GM19239 (cell line): ENCODE data around the gene IGSF8.
"Not testable (repeated sequence)": the region's sequence is repeated elsewhere in the genome, so short reads cannot be mapped to it uniquely, and the experiment has no call there.

Experiments
- DNase-seq: peaks from one replicate; pipeline ENCODE4 v3.0.0; 2011; ENCODE audit warnings: low spot score; ENCODE audit not compliant: insufficient read length
- FAIRE-seq: peaks from 2 replicates; lab custom pipeline; 2011; peaks lifted over from hg19 to GRCh38; lab: Jason Lieb, UNC

Gene IGSF8

DNA sequence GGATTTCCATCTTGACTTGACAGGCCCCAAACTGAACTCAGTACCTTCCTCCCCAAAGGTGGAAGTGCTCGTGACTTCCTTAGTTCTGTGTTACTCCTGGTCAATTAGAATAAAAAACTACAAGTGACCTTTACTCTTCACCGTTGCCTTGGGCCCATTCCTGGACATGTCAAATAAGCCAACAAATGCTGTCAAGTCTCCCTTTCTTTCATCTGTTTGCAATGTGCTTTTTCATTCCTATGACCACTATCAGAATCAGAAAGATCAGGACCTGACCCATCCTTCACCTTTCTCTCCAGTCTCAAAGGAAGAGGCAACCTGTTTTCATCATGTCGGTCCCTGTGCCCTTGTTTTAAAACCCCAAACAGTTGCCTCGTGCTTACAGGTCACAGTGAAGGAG is 23.6 kb downstream of the IGSF8 start:
- FAIRE-seq (no peak), DNase-seq (no peak)

DNA sequence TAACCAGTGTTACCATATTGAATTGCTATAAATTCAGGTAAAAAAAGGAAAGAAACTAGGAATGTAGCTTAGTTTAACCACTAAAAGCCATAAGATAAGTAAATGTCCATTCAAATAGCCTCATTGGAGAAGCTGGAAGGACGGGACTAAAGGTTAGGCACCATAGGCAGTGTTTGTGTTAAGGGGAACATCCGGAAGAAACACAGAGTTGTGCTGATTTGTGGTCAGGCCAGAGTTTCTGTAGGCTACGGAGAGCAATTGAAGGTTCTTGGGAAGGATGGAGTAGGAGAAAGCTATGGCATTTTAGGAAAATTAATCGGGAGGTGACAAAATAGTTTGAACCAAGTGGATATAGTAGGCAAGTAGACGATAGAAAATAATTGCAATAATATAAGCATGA is 27.1 kb downstream of the IGSF8 start:
- DNase-seq = no peak
- FAIRE-seq = peak; percentile 53

DNA sequence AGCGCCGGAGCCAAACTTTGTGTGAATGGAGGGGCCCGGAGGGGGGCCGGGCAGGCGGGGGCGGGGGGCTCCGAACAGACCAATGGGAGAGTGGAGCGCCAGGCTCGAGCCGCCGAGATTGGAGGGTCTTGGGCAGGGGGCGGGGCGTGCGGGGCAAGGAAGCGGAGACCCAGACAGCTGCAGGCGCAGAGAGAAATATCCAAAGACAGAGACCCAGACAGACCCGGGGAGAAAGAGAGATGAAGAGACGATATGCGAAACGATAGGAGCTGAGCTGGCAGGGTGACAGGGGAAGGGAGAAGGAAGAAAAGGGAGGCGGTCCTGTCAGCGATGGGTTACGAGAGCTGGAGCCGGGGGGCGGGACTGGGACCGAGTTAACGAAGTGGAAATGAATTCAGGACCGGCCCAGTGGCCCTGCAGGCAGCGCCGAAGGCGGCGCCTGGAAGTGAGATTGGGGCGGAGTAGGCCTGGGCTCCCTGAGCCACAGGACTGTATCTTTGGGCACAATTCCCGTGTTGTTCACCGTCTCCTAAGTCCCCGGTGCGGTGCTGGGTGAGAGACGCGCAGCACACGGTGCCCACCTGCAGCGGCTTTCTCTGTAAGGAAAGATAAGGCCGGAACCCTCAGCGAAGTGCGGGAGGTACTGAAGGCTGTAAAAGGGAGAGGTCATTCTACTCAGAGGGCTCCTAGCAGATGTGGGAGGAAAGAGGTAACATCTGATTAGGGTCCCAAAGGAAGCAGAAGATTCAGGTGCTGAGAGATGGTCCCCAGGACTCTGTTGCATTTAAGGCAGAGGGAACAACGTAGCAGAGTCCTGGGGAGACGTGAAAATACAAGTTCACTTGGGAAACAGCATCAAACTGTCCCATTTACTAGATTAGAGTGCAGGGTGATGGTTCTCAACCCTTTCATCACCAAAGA is 27.9 kb downstream of the IGSF8 start:
- FAIRE-seq (no peak), DNase-seq (peak; percentile 28)

DNA sequence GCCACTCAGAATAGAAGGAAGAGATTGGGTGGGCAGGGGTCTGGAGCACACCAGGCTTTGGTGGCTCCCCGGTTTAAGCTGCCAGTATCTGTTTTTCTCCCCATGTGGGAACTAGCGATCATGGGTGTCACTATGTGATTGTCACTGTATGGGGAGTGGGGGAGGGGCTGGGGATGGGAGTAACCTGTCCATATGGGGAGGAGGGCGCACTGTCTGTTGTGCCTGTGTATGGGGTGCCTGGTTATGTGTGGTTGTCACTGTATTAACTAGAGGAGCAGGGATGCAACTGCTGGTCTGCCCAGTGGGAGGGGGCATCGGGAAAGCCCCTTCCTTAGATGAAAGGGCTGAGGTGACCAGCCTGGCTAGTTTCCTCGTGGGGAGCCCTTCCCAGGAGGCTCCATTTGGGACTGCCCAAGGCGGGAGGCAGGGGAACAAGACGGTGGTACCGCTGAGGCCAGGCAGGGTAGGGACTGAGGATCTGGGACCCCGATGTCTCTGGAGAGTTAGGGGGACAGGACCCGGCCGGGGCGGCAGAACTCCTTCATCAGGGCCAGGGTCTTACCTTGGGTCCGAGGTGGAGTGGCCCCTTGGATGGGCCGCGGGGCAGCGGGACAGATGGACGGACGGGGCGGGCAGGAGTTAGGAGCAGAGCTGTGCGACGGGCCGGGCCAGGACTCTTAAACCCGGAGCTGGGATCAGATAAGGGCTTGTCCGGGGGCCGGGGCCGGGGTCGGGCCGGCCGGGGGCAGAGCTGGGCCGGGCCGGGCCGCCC is 28.8 kb downstream of the IGSF8 start, which contains the start of gene KCNJ10:
TSS of gene KCNJ10 (minus strand) at position 701 of the 772 bp plus-strand sequence. CDS start 27,628 bp downstream, outside the sequence.
- FAIRE-seq = no peak
- no peak for DNase-seq

DNA sequence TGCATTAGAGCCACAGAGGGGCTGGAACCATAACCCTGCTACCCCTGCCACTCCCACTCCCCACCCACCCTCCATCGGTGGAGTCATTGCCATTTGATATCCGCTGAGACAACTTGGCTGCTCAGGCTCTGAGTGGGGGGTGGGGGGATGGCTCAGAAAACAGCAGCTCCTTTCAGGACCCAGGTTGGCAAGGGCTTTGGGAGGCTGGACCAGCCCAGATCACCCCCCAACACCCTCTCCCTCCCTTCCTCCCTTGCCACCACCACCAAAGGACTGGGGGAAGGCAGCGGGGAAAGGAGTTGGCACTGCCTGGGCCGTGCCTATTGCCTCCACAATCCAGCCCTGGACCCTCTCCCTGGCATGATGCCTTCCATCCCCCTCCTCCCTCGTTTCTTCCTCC is 30.2 kb downstream of the IGSF8 start:
- DNase-seq (no peak), FAIRE-seq (no peak)

DNA sequence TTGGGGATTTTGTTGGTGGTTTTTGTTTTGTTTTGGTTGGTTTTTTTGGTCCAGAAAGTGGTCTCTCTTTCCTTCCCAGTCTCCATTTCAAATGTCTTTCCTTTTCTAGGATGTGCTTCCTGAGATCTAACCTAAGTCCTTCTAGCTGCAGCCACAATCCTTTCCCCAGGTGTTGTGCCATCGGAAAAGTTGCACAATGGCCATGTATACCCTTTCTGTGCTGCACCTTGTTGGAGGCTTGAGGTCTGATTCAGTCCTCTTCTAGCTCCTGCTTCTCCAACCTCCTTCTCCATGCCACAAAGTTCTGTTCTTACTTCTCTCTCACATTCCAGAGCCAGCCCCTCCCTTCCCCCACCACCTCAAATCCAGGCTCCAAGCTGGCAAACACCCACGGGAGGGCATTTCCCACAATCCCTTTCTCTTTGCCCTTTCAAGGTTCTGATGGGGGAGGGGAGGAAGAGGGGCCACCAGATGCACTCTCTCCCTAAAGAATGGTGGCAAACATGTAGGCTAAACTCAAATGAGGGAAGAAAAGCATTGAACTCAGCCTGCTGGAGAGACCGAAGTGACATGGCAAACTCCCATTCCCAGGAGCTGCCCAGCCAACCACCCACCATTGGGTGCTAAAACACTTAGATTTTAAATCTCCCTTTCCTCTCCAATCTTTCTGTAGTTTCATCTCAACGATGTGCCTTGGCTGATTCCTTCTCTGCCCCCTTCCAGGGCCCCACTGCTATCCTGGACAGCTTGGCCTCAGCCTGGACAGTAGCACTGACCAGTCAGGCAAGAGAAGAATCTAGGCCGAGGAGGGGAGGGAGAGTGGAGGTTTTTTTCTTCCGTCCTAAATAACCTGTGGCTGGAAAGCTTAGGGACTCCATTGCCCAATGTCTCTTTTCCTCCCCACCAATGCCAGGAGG is 31.3 kb downstream of the IGSF8 start:
- FAIRE-seq = no peak
- no peak for DNase-seq

DNA sequence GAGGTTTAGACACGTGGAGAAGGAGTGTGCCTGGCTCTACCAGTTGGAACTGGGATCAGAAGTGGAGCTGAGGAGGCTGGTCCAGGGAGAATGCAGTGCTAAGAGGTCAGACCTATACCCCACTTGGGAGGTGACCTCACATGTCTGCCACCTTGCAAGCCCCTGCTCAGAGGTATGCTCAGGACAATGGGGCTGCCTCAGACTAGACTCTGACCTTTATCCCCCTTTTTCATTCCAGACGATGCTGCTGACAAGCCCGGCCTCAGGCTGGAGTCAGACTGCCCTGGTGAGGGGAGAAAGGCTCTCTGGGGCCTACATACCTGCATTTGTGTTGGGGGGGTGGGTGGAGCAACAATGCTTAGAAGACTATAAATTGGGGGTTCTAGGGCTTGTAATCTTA is 33.7 kb downstream of the IGSF8 start:
- FAIRE-seq = no peak
- DNase-seq = no peak

DNA sequence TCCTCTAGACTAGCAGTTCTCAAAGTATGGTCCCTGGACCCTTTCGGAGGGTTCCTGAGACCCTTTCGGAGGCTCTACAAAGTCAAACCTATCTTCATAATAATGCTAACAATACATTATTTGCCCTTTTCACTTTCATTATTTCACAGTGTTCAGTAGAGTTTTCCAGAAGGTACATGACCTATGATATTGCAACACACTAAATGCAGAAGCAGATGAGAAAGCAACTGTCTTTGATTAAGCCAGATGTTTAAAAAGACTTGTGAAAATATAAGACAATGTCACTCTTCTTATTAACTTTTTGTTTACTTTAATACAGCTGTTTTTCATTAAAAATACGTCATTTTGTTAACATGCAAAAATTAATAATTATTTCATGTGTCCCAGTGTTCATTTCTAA is 34.3 kb downstream of the IGSF8 start:
- no peak for DNase-seq
- FAIRE-seq = no peak

DNA sequence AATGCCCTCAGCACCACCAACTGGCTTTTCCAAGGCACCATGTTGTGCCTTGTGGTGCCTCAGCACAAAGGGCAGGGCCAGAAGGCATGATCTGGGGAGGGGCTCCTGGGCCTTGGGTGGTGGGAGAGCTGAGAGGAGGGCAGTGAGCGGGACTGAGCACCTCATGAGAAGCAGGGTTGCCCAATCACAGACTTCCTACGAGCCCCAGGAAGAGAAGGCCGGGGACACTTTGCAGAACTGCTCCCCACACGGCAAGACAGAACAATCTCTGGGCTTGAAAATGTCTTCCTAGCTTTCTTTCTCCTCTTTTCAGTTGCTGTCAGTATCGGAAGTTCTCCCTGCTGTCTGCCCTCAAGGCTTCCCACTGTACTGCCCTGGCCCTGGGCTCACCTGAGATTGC is 35.2 kb downstream of the IGSF8 start:
- FAIRE-seq (no peak), DNase-seq (no peak)

DNA sequence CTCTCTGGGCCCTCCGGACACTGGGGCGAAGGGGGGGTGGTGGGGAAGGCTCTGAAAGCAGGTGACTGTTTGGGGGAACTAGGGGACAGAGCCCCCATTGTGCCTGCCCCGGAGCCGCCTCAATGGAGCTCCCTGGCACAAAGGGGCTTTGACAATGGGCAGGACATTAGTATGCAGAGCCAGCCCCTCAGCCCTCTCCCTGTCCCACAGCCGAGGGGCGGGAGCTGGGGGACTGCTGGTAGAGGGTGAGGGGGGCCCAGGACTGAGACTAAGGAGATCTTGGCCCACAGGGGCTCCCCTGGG is 36.2 kb downstream of the IGSF8 start:
- FAIRE-seq (no peak), DNase-seq (no peak)

DNA sequence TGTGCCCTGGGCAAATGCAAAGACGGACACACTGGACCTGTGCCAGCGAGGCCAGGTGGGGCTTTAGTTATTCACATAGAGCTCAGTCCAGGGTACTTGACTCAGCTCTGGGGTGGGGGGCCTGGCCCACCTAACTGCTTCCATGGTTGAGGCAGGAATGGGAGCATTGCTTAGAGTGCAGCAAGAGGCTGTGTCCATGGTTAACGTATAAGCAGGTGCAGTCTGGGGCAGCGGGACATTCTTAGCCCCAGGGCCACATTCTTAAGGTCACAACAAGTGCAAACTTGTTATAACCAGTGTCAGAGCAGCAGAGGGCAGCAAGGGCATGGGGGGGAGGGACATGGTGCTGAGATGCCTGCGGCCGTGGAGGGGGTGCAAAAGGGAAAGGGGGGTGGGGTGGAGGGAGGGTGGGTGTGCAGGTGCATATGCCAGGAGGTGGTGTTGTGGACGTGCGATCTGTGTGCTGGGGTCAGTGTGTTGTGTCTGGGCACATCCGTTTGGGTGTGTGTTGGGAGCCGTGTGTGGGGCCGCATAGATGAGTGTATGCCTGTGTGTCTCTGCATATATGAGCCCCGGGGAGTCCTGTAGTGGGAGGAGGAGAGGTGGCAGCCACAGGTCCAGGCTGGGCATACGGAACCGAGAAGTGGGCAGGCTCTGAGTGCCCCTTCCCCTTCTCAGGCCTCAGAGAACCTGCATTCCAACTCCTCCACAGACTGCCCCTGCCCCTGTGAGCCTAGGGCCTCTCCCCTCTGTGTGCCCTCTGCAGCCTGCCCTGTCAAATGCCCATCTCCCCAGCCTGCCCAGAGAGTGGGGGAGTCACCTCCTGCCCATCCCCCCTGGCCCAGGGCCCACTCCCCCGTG is 36.8 kb downstream of the IGSF8 start:
- DNase-seq (no peak), FAIRE-seq (no peak)

DNA sequence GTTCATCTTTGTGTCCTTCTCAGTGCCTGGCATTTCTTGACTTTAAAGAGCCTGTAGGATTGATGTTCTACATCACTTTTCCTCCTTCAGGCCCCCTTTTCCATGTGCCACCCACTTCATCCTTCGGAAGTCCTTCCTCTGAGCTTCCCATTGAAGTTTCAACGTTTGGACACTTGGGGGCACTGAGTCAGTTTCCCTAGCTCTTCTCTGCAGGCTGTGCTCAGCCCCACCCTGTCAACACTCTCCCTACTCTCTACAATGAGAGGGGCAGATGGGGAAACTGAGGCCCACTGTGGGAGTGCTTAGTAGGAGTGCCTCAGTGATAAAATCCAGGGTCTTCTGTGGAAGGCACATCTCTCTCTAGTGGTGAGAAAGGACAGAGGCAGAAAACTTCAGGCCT is 40.3 kb downstream of the IGSF8 start:
- no peak for DNase-seq
- FAIRE-seq = no peak

DNA sequence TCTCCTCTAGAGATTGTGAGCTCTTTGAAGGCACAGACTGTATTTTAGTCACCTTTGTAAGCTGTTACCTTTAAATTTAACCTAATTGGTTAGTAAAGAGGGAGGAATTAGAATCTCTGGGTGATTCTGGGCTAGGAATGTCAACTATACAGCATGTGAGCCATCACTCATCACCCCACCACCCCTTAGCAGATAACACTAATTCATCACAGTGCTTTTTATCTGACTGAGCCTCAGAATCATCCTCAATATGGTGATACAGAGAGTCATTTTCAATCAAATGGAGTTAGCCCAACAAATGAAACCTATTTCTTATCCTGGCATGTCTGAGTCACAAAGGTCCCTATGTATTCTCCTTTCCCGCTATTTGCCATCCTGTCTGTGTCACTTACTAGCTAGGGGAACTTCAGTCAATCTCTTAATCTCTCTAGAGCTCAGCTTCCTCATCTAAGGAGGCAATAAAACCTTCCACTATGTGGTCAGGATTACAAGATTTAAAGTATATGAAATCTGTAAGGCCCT is 41.7 kb downstream of the IGSF8 start:
- no peak for FAIRE-seq
- no peak for DNase-seq

DNA sequence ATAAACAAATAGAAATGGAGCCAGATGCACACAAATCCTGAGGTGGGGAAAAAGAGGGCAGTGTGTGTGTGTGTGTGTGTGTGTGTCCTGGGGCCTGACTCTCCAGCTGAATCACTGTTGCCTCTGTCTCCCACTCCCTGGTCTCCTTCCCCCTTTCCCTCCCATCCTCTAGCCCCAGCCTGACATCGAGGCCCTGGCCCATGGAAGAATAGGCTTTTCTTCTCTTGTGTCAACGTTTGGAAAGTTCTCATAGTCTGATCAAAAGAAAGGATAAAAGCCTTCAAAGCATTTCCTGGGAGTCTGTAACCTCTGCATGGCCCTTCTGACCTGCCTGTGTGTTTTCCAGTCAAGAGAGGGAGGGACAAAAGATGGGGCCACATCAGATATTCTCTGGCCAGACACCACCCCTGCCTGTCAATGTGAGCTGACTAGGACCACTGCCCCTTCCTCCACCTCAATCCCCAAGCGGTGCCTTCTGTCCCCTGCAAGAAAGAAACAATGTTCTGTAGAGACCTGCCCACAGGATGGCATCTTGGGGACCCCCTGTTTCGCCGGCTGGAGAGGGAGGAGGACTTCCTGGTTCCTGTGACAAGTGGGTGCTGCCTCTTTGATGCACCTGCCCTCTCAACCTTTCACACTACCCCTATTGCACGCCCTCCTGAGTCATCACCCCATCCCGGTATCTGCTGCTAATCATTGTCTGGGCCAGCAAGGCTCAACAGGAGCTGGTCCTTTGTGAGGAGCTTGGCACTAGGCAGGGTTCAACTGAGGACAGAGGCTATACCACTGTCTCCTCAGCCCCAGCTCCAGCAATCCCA is 44.7 kb downstream of the IGSF8 start:
- DNase-seq (no peak), FAIRE-seq (no peak)

DNA sequence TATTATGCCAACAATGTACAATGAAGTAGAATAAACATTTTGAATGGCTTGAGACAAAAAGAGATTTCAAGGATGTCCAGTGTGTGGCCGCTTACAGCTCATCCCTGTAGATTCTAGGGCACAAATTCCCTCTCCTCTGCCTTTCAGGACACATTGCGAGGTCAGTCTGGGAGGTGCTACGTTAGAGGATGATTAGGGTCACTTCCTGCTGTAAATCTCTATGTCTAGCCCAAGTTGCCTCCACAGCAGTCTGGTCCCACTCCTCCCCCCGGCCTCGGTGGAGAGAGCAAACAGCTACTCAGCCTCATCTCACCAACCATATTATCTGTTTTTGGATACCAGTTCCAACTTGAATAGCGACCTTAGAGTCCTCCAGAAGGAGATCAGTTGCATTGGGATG is 45.5 kb downstream of the IGSF8 start:
- no peak for FAIRE-seq
- DNase-seq = no peak

DNA sequence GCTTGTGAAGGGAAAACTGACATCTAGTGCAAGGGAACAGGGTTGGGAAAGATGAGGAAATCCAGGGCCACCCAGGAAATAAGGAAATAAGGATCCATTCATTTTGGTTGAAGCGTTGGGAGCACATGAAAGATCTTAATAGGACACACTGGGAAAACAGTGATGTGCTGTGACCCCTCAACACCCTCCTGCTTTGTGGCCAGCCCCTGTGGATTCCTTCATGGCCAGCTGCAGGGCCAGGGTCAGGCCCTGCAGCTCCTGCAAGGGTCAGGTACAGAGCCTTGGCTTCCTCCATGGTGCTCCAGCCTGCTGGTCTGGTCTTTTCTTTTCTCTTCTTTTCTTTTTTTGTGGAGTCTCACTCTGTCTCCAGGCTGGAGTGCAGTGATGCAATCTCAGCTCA is 47.8 kb downstream of the IGSF8 start:
- FAIRE-seq = no peak

DNA sequence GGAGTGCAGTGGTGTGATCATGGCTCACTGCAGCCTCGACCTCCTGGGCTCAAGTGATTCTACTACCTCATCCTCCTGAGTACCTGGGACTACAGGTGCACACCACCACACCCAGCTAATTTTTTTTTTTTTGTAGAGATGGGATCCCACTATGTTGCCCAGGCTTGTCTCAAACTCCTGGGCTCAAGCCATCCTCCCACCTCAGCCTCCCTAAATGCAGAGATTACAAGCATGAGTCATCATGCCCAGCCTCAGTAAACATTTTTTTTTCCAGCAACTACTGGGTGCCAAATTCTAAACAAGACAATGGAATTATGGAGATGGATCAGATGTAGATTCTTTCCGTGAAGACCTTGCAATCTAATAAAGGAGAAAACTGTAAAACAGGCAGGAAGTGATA is 48.2 kb downstream of the IGSF8 start:
- not testable (repeated sequence) for FAIRE-seq, DNase-seq

More for the DNA sequence above, 47.8 kb downstream of the IGSF8 start:
- DNase-seq = no peak

DNA sequence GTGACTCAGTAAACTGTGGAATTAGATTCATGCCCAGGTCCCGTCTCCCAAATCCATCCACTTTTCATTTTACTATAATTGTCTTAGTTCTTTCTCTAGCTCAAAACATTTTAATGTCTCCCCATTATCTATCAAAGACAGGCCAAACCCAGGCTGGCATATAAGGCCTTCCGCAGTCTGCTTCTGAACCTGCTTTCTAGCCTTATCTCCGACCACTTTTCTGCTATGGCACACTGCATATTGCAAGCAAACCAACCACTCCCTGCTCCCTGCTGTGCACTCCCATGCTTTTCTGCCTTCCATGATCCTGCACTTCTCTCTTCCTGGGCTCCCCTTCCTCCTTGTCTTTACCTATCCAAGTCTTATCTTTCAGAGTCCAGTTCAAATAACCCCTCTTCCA is 49.3 kb downstream of the IGSF8 start:
- FAIRE-seq = no peak
- no peak for DNase-seq
